ENCODE data around the gene HSPA1B. TPM values are rescaled to one million over a fixed set of nuclear protein-coding genes. Genes with fewer than 3 reads are reported as not detected.
"Not testable (repeated sequence)": the region's sequence is repeated elsewhere in the genome, so short reads cannot be mapped to it uniquely, and the experiment has no call there.

HSPA1B gene
- 100 to 1,000 TPM; 106 to 189 (median 147) TPM for polyA plus RNA-seq (ENCODE audit: insufficient read length in 4 of 4)

- DNase-seq (ENCODE audit: low read depth in 4 of 4, low spot score in 3 of 4): peak; percentile 96 to 100 (median 99)
Observed at GRCh38 chr6:31827286-31828079, at the start of gene HSPA1B. TSS of gene HSPA1B (plus strand) at chr6:31827738. CDS start at chr6:31827951, 213 bp downstream.

GRCh38 chr6:31778193-31778592, 49.3 kb upstream of the HSPA1B start:
- DNase-seq (ENCODE audit: low read depth in 4 of 4, low spot score in 3 of 4): no peak

DNA sequence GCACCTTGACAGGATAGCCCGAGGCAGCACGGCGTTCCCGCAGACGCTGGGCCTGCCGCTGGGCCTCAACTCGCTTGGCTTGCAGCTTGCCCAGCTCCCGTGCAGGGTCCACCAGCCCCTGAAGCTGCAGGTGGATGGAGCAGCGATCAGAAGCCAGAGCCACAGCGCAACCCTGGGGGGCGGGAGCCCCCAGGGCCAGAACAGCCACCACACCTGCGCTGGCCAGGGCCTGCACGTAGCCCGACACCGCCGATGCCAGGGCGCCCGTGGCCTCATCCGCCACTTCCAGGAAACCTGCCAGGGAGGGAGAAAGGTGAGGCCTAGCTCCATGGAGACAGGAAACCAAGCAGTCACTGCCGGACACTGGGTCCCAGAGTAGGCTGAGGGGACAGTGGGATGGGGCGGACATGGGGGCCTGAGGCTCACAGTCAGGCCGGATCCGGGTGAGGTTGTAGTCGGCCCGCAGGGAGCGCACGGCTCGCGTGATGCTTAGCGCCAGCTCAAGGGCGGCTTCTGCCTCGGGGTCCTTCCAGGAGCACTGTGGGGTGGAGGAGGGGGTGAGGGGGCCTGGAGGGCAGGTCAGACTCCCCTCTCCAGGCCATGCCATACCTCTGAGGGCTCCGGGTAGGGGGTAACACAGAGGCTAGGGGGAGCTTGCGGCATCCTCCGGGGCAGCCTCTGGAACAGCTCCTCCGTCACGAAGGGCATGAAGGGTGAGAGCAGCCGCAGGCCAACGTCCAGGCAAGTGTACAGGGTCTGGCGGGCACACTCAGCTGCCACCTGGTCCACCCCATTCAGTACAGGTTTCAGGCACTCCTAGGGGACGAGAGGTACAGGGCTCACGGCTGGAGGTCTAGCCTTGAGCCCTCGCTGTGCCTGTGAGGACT, 48.3 kb upstream of the HSPA1B start:
- no peak for DNase-seq (ENCODE audit: low read depth in 4 of 4, low spot score in 3 of 4)

DNA sequence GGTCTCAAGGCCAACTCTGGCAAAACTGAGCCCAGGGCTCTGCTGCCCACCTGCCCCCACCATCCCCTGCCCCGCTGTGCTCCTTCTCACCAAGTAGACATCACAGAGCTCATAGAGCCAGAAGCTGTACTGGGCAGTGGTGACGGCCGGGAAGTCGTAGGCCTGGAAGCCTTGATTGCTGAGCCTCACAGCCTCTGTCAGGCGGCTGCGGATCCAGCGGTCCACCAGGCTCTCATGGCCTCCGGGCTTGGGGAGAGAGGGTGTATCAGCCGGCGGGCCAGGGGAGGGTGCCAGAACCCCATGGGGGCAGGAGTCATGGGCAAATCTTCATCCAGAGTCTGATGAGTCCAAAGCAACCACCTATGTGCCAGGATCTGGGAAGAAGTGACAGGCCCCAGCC, 47.6 kb upstream of the HSPA1B start:
- DNase-seq (ENCODE audit: low read depth in 4 of 4, low spot score in 3 of 4): no peak

GRCh38 chr6:31780507-31781243, 46.9 kb upstream of the HSPA1B start:
- no peak for DNase-seq (ENCODE audit: low read depth in 4 of 4, low spot score in 3 of 4)

DNA sequence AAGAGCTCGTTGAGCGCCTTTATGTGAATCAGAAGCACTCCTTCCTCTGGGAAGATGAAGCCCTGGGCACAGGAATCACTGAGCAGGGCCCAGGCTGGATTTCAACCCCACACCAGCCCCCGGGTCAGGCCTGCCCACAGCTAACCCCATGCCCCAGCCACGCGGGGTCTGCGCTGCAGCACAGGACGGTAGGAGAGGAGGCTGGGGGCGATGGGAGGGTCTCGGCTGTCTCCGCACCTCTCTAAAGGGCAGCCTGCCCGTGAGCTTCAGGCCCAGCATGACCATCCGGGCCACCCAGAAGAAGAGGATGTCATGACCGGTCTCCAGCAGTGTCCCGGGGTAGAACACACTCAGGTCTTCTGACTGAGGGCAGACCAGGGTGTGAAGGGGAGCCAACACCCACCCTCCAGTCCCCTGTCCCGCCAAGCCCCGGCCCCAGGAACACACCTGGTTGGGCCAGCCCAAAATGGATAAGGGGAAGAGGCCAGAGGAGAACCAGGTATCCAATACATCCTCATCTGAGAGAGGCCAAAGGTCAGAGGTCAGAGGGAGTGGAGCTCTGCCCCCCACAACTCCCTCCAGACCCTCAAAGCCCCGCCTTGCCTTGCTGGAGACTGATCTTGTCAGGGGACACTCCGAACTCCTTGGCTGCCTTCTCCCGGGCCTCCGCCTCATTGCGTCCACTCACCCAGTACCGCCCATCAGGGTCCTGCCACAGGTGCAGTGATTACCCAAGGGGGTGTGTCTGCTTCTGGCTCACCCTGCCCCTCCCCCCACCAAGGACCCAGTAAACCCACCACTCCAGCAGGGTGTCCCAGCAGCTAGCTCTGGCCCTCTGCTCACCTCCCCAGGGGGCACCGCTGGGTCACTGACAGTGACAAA, 46.1 kb upstream of the HSPA1B start:
- DNase-seq (ENCODE audit: low read depth in 4 of 4, low spot score in 3 of 4): no peak

DNA sequence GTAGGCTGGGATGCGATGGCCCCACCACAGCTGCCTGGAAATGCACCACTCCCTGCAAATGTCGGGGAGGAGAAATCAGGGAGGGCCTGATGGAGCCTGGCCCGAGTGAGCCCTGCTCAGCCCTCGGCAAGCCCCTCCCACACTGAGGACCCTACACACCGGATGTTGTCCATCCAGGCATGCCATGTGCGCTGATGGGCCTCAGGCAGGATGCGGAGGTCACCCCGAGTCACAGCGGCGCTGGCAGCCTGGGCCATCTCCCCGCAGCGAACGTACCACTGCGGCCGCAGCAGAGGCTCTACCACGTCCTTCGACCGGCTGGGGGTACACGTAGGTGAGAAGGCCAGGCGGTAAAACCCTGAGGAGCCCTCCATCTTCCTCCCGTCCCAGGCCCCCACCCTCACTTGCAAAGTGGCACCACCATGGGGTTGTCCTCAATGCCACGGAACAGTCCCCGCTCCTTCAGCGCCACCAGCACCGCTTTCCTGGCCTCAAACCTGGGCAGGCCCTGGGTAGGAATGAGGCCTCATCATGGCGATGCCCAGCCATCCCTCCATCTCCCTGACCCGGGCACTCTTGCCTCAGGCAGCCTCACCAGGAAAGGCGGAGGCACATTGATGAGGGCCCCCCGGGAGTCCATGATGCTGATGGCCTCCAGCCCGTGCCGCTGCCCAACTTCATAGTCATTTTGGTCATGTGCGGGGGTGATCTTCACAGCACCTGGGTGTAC, 45.2 kb upstream of the HSPA1B start:
- no peak for DNase-seq (ENCODE audit: low read depth in 4 of 4, low spot score in 3 of 4)

- no peak for DNase-seq (ENCODE audit: low read depth in 4 of 4, low spot score in 3 of 4)
Observed at GRCh38 chr6:31784098-31784925, 43.2 kb upstream of the HSPA1B start.

GRCh38 chr6:31785475-31785874, 42.1 kb upstream of the HSPA1B start:
- no peak for DNase-seq (ENCODE audit: low read depth in 4 of 4, low spot score in 3 of 4)

DNA sequence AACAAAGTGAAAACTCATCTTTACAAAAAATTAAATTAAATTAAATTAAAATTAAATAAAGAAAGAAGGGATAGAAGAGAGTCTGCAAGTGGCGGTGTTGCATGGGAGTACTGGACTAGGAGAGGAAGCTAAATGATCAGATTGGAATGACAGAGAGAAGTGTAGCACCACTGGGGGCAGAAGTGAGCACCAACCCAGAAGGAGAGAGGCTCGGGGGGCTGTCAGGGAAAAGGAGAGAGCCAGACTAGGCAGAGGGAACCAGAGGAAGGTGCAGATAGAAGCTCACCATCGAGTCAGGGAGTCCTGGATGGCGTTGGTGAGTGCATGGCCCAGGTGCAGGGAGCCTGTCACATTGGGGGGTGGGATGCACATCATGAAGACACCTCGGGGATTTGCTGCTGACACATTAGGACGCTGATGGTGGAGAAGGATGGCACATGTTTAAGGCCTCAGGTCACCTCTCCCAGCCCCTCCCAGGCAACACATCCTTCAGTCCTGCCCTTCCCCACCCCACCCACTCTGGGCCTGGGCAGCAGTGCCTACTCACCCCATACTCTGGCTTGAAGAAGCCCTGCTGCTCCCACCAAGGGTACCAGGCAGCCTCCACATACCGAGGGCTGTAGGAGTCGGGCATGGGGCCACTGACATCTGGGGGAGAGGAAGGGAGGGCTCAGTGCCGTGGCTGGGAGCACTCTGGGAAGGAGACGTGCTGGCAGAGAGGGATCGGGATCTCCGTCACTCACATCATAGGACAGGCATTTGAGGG, 36.0 kb upstream of the HSPA1B start:
- DNase-seq (ENCODE audit: low read depth in 4 of 4, low spot score in 3 of 4): peak in 2 of 4 donors; percentile 51 to 55

- no peak for DNase-seq (ENCODE audit: low read depth in 4 of 4, low spot score in 3 of 4)
Observed at GRCh38 chr6:31792090-31792374, 35.5 kb upstream of the HSPA1B start.

GRCh38 chr6:31792761-31793171, 34.8 kb upstream of the HSPA1B start:
- DNase-seq (ENCODE audit: low read depth in 4 of 4, low spot score in 3 of 4): no peak

- DNase-seq (ENCODE audit: low read depth in 4 of 4, low spot score in 3 of 4): not testable (repeated sequence)
Observed at GRCh38 chr6:31793927-31794245, 33.7 kb upstream of the HSPA1B start.

DNA sequence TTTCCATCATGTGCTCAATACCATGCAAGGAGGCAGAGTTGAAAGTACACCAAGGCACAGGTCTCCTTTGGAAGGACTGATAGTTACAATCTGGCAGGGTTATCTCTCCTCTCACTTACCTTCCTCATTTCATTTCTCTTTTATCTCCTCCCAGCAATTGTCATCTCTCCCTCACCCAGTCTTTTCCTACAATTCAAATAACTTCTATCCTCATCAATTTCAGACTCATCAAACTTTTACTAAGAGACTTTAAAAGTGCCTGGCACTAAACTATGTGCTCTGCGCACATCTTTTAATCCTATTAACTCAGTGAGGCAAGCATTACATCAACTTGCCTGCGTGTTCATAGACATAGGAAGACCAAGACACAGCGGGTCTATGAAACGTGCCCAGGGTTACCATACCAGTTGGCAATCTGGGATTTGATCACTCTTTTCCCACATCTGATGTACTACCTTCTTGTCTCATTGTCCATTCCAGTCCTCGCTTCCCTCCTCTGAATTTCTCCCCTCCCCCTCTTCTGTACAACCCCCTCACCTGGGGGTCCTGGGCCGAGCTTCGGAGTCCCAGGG, 33.2 kb upstream of the HSPA1B start:
- no peak for DNase-seq (ENCODE audit: low read depth in 4 of 4, low spot score in 3 of 4)

DNA sequence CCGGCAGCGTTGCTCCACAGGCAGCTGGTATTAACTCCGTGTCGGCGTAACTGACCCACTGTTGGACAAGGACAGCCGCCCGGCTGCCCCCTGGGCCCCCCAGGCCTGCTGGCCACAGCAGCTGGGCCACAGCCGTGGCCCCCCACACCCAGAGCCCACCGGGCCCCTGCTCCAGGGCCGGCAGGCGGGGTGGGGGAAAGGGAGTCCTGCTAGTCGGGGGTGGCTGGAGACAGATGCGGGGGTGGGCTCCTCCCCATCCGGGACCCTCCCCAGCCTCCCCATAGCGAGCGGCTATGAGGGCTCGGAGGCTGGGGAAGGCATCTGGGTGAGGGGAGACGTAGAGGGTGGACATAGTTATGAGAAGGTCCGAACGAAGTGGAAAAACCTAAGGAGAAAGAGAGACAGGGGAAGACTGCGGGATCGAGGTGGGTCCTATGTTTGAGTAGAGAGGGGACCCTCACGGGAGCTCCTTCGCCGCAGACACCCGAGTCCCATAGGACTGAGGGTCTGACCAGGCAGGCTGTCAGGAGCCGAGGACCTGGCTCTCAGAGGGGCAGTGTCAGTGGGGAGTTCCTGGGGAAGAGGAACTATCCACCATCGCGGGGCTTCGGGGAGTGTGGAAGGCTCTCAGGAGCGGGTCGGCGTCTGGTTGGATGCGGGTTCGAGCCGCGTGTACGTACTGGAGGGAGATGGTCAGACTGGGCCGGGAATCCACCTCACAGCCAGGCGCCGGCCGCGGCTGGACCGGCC, 32.5 kb upstream of the HSPA1B start:
- DNase-seq (ENCODE audit: low read depth in 4 of 4, low spot score in 3 of 4): no peak

DNA sequence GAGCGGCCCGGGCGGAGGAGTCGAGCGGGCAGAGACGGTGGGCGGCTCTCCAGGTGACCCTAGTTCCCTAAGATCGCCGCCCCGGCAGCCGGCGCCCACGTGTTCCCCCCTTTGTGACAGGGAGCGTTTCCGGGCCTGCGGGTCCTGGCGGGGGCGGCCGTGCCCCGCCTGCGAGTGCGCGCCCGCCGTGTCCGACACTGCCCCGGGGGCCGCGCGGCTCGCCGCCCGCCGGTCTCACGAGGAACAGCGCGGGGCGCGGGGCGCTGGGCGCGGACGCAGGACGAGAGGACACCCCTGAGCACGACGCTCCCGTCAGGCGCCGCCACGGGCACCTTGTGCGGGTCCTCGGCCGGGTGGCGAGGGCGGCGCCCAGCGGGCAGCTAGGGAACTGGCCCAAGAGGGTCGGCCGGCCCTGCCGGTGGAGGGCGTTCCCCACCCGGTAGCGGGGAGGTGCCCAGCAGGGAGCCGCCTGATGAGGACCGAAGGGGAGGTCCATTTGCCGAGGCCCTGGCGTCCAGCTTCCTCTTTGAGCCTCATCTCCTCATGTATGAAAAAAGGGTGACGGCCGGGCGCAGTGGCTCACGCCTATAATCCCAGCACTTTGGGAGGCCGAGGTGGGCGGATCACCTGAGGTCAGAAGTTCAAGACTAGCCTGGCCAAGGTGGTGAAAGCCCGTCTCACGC, 31.8 kb upstream of the HSPA1B start, which contains the start of gene VARS1:
TSS of gene VARS1 (minus strand) at position 137 of the 683 bp plus-strand sequence. CDS start 535 bp downstream, outside the sequence.
- peak in 1 of 4 donors; percentile 79 for DNase-seq (ENCODE audit: low read depth in 4 of 4, low spot score in 3 of 4)
